ENCODE measurements around the gene GRK3.

GRK3 gene

DNA sequence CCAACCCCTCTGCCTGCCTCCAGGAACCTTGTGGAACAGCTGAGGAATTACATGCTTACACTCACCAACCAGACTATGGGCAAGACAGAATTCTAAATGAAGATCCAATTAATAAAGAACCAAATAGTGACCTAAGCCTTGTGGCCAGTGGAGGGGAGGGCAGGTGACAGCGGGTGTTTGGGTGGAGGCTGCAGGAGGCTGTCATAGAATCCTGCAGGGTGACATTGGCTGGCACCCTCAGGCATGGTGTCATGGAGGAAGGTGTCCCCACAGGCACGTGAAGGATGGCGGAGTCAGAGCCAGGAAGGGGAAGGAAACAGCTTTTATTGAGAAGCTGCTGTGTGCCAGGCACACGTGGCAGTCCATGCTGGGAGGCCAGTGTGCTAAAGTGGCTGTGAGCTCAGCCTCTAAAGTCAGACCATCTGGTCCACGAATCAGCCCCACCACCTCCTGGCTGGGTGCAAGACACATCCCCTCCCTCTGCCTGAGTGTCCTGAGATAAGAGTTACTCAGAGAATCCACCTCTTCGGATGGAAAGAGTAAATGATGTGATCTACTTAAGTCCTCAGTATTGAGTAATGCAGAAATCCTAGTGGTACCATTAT is 186.2 kb downstream of the GRK3 start:
- DNase-seq (ENCODE audit: extremely low read depth in 1 of 2, low read depth in 1 of 2), result no peak

DNA sequence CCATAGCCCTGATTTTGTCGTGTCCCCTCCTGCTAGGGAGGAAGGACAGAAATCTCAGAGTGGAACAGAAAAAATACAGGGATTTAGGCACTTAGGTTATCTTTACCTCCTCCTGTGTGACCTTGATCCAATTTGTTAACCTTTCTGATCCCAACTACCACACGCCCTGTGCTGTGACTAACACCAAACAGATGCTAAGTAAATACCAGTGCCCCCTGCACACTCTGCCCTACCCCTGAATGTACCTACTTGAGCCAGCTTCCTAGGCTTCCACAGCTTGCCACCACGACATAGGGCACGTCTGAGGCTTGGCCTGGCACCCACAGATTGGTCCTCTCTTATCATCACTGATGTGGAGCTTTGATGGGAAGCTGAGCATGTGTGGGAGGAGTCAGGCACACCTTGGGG is 186.7 kb downstream of the GRK3 start:
- no peak for DNase-seq (ENCODE audit: extremely low read depth in 1 of 2, low read depth in 1 of 2)

DNA sequence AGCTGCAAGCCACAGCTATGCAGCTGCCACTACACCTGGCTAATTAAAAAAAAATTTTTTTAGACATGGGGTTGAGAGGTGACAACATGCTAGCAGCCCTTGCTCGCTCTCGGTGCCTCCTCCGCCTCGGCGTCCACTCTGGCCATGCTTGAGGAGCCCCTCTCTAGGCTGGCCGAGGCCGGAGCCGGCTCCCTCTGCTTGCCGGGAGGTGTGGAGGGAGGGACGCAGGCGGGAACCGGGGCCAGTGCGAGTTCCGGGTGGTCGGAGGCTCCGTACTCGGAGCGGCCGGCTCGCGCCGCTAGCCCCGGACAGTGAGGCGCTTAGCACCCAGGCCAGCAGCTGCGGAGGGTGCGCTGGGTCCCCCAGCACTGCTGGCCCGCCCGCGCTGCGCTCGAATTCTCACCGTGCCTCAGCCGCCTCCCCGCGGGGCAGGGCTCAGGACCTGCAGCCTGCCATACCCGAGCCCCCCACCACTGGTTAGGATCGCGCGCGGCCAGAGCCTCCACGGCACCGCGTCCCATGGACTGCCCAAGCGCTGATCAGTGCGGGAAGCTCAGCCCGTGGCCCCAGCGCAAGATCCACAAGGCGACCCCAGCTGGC is 188.2 kb downstream of the GRK3 start:
- no peak for DNase-seq (ENCODE audit: extremely low read depth in 1 of 2, low read depth in 1 of 2)

DNA sequence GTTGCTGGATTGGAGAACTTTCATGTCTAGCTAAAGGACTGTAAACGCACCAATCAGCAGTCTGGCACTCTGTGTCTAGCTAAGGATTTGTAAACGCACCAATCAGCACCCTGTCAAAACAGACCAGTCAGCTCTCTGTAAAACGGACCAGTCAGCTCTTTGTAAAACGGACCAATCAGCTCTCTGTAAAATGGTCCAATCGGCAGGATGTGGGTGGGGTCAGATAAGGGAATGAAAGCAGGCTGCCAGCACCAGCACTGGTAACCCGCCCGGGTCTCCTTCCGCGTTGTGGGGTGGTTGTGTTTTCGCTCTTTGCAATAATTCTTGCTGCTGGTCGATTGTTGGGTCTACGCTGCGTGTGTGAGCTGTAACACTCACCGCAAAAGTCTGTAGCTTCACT is 188.8 kb downstream of the GRK3 start:
- no peak for DNase-seq (ENCODE audit: extremely low read depth in 1 of 2, low read depth in 1 of 2)

DNA sequence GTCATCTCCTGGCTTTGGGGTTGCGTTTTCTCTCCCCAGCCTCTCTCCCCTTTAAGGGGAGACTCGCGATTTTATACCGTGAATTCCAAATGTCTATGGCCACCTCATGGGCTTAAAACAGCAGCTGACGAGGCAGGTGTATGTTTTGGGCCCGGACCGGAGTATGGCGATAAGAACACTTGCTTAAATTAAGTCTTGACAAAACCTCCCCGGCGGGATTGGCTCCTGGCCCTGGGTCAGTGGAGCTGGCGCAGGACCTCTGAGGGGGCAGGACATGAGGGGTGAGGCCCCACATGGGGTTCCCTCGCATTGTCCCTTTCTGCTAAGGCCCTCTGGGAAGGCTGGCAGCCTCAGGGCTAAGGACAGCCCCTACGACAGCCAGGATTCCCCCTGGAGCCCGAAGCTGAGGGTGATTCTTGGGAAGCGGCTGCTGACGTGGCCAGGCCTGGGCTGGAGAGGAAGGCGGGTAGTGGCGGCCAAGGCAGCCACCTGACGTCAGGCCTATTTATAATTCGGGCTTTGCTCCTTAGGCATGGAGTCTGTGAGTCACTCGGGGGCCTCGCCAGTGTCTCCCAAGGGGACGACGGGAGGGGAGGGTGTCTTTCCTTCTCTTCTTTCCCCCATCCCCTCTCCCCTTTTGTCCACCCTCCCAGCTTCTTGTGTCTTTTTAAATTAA is 190.2 kb downstream of the GRK3 start:
- DNase-seq (ENCODE audit: extremely low read depth in 1 of 2, low read depth in 1 of 2), result no peak

DNA sequence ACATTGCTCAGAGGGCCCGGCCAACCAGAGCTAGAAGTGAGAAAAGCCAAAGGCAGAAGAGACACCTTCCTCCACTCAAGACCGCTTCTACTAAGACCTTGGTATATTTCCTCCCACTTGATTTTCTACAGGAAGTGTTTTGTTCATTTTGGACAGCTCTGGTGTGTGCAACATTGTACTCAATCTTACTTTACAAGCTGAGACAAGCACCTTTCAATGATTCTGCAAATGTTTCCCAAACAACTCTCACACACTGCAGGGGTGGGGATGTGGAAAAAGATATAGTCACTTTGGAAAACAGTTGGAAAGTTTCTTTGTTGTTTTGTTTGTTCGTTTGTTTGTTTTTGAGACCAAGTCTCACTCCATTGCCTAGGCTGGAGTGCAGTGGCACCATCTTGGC is 193.2 kb downstream of the GRK3 start:
- no peak for DNase-seq (ENCODE audit: extremely low read depth in 1 of 2, low read depth in 1 of 2)

DNA sequence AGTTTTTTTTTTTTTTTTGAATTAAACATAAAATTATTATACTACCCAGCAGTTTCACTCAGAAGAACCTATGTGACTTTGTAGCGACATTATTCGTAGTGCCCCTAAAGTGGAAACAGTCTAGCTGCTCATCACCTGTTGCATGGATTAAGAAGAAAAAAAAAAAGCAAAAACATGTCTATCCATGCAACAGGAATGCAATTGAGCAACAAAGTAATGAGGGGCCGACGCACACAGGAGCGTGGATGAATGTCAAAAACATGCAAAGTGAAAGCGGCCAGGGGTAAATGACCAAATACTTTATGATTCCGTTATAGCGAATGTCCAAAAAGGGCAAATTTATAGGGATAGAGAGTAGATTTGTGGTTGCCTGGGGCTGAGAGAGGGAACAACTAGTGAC is 193.8 kb downstream of the GRK3 start:
- no peak for DNase-seq (ENCODE audit: extremely low read depth in 1 of 2, low read depth in 1 of 2)

DNA sequence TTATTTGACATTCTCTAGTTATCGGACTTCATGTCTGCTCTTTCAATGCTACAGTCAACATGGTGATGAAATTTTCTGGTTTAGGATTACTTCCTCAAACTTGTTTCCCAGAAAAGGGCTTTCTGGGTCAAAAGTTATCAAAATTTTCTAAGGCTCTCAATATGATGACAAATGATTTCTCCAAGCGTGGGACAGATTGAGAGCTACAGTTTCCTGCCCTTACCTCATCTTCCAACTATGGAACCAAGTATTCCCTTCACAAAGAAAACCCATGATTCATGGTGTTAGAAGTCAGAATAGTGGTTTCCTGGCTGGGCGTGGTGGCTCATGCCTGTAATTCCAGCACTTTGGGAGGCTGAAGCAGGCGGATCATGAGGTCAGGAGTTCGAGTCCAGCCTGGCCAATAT is 195.4 kb downstream of the GRK3 start:
- no peak for DNase-seq (ENCODE audit: extremely low read depth in 1 of 2, low read depth in 1 of 2)

DNA sequence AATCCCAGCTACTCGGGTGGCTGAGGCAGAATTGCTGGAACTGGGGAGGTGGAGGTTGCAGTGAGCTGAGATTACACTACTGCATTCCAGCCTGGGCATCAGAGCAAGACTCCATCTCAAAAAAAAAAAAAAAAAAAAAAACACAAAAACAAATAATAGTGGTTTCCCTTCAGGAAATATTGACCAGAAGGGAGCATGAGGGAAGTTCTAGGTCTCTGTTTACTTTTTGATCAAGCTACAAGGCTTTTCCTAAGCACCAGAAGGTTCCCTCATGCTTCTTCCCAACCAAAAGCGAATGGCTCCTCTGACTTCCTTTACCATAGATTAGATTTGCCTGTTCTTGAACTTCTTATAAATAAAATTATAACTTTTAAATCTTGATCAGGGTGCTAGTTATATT is 195.8 kb downstream of the GRK3 start:
- DNase-seq (ENCODE audit: extremely low read depth in 1 of 2, low read depth in 1 of 2), result no peak

DNA sequence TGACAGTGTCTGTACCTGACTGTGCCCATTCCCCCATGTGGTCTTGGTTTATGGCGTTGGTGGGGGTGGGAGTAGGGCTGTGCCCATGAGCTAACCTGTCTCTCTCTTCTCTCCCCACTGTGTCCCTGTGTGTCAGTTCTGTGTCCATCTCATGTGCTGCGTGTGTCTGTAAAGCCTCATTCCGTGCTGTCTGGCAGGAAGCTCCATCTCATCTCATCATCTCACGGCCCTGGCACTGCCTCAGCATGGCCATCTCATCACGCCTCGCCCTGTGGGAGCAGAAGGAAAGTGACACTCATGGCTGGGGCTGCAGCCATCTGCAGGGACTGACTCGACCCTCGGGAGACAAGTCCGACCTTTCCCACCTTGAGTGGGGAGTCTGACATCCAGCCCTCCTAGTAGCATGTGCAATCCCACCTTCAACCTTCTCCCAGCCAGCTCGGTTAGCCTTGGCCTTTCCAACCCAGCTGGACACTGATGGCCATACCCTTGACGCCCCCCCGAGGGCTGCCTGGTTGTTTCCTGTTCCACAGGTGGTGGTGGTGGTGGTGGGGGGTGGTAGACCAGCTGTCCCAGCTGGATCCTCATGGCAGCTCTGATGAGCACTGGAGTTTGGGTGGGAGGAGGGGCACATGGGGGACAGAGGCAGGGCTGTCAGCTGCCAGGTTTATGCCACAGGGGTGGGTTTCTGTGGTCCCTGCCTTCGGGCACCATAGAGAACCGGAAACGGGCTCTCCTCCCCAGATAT is 196.5 kb downstream of the GRK3 start:
- DNase-seq (ENCODE audit: extremely low read depth in 1 of 2, low read depth in 1 of 2), result no peak

DNA sequence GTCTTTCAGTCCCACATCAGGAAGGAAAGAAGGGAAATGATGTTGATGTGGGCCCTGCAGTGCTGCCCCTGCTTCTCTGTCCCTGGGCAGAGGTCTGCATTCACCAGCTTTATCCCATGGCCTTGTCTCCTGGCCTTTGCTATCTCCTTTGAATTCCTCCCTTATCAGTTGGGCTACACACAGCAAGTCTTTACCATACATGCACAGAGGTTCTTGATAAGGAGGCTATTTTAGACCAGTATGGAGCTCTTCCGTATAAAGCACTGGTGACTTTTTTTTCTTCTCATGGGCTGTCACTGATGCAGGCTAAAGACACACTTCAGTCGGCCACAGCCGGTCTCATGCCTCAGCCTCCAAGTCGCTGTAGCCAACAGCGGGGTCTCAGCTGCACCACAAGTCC is 197.7 kb downstream of the GRK3 start:
- no peak for DNase-seq (ENCODE audit: extremely low read depth in 1 of 2, low read depth in 1 of 2)

DNA sequence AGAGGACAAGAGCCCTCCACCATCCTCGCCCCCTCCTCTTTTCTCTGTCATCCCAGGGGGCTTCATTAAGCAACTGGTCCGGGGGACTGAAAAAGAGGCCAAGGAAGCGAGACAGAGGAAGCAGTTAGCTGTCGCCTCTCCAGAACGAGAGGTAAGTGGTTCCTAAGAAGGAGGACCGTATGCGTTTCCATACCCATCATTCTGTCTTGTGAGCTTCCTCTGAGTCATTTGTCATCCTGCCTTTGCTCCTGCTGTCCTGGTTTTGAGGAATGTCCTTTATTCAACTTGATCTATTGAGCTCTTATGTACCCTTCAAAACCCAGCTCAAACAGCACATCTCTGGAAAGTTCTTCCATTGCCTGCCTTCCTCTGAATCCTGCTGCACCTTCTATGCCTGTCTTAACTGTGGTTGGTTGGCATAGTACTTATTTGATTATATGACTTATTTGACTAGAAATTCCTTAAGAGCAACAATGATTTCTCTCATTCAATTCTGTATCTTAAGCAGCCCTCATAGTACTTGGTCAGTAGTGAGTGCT is 198.8 kb downstream of the GRK3 start:
- no peak for DNase-seq (ENCODE audit: extremely low read depth in 1 of 2, low read depth in 1 of 2)

DNA sequence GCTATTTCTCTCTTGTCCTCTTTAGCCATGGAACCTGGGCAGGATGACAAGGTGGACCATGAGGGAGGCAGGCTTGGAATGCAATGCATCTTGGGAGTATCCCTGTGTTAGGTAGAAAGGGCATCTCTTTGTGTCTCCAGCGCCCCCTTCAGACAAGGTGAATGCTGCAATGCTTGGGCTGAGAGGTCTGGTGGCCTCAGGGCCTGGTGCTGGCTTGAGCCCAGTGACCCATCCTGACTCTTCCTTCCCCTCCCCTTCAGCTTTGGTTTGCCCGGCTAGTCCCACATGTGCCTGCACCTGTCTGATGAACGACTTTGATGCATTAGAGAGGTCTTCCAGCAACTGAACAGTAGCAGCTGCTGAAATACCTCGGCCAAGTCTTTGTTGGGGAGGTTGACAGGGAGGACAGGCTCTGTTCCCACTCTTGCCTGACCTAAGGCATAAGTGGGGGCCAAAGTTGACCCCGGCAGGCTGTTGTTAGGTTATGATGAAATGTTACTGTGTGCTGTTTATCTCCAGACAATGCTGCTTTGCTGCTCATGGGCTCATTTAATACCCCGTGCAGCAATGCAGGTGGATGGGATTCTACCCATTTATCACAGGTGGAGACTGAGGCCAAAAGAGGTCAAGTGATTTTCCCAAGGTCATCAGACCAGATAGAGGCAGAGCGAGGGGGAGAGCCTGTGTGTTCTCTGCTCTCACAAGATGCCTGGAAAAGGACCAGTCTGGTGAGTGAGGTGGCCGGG is 200.0 kb downstream of the GRK3 start:
- no peak for DNase-seq (ENCODE audit: extremely low read depth in 1 of 2, low read depth in 1 of 2)

DNA sequence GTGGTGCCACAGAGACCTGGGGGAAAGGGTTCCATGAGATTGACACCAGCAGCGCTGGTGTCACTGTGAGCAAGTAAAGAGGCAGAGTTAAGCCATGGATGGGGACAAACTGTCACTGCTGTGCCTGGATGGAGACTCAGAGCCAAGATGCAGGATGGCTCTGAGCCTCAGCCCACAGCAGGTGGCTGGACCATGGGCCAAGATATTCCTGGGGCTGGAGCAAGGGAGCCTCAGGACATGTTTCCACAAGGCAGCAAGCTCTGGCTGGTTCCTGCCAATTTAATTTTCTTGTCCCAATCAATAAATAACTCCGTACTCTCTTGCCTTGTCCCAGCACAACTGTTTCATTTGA is 200.5 kb downstream of the GRK3 start:
- DNase-seq (ENCODE audit: extremely low read depth in 1 of 2, low read depth in 1 of 2), result no peak

DNA sequence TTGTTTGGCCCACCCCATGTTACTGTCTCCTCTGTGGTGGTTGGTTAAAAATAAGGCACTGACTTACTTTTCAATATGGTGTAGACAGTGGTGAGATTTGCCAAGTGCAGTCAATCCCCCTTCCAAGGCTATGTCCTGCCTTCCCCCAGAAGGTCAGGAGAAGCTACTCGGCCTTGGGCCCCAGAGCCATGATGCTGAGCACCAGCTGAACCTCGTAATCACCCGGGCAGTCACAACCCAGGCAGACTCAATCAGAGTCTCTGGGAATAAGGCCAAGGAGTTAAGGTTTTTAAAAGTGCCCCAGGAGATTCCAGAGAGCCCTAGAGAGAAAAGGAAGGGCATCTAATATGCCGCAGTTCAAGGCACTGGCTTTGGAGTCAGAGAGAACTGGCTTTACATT is 201.3 kb downstream of the GRK3 start:
- no peak for DNase-seq (ENCODE audit: extremely low read depth in 1 of 2, low read depth in 1 of 2)

DNA sequence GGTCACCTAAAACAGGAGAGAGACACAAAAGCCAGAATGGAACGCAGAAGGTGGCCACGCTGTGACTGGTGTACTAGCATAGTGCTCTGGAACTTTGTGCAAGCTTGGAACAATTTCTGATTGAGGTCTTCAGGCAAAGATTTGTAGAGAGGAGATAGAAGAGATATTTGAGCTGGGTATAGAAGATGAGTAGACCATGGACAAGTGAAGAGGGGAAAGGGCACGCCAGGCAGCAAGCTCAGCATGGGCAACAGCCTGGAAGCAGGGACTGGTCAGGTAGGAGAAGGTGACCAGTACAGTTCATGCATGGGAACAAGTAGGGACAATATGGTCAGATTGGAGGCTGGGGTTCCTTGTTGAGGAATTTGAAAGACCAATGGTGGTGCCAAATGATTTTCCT is 201.9 kb downstream of the GRK3 start:
- no peak for DNase-seq (ENCODE audit: extremely low read depth in 1 of 2, low read depth in 1 of 2)

DNA sequence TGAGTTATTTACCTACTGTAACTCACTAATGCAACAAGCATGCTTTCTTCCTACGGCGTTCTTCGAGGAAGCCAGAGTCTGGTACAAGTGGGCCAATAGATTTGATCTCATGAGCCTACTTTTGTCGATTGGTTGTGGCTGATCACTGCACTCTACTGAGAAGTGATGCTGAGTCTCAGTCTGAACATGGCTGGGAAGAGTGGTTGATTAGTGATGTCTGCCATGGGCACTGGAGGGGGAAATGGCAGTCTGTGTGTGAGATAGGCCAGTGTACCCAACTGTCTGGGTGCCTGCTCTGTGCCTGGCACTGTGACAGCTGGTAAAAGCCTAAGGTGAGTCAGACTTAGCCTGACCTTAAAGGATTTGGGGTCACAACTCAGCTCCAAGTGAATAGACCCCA is 205.9 kb downstream of the GRK3 start:
- no peak for DNase-seq (ENCODE audit: extremely low read depth in 1 of 2, low read depth in 1 of 2)

DNA sequence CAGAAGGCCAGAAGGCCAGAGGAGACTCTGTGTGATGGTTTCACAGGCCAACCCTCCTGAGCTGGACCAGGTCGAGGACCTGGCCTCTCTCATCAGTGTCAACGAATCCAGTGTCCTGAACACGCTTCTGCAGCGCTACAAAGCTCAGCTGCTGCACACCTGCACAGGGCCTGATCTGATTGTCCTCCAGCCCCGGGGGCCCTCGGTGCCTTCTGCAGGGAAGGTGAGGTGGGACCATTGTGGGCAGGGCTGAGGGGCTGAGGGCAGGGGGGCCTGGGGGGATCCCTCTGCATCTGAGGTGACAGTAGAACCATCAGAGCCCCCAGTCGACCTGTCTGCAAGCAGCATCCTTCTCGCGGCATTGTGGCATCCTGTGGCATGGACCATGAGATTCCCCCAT is 207.8 kb downstream of the GRK3 start:
- DNase-seq (ENCODE audit: extremely low read depth in 1 of 2, low read depth in 1 of 2), result no peak

DNA sequence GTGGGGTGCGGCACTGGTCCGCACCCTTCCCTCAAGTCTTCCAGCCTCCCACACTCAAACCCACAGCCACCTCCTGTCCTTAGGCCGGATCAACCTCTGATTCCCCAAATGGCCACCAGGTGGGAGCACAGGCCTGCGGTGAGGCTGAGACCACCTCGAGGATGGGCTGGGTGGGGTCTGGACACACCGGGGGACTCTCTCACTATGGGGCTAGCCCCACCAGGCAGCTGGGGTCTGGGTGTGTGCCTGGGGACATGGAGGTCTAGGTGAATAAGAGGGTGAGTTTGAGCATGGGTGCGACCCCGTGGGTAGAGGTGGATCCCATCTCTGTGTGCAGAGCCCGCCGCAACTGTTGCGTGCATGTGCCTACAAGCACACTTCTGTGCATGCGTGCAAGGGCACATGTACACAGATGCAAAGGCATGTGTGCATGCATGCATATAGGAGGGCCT is 210.1 kb downstream of the GRK3 start:
- DNase-seq (ENCODE audit: extremely low read depth in 1 of 2, low read depth in 1 of 2), result no peak

DNA sequence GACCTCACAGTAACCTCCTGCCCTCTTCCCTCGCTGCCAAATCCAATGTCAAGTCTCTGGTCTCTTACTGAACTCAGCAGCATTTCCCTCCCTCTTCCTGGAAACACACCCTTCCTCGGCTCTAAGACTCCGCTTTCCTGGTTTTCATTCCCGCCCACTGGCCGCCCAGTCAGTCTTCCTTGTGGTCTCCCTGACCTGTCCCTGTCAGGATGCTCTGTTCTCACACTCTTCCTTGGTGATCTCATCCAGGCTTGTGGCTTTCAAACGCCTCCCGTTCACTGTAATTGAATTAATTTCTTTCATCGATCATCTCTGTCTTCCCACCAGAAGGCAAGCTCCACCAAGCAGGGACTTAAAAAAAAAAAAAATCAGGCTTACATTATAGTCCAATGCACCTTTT is 211.1 kb downstream of the GRK3 start:
- DNase-seq (ENCODE audit: extremely low read depth in 1 of 2, low read depth in 1 of 2), result no peak

DNA sequence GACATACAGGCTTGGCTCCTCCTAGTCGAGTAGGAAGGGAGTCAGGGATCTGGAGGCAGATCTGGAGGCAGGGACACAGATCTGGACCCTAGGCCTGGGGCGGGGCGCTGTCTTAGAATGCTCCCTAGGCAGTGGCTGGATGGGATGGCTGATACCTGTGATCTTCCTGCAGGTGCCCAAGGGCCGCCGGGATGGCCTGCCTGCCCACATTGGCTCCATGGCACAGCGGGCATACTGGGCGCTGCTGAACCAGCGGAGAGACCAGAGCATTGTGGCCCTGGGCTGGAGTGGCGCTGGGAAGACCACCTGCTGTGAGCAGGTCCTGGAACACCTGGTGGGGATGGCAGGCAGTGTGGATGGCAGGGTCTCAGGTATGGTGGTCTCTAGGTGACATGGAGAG is 212.9 kb downstream of the GRK3 start:
- DNase-seq (ENCODE audit: extremely low read depth in 1 of 2, low read depth in 1 of 2), result no peak
